Hepatocyte (in vitro differentiated cells): ENCODE results near the gene ORM1.

Source experiments
- CTCF ChIP-seq: fragments of 200-600 bp; sonication (generic); IDR thresholded peaks from 2 replicates; pipeline ENCODE4 v1.5.1; 2016; ENCODE audit warnings: antibody characterized with exemption, mild to moderate bottlenecking; ENCODE audit not compliant: poor library complexity
- EZH2 ChIP-seq: fragments of 200-600 bp; sonication (generic); IDR thresholded peaks from 2 replicates; pipeline ENCODE4 v1.6.1; 2016; ENCODE audit warnings: antibody characterized with exemption, mild to moderate bottlenecking, borderline replicate concordance
- EZH2phosphoT487 ChIP-seq: fragments of 200-600 bp; sonication (generic); IDR thresholded peaks from one replicate; pipeline ENCODE4 v1.6.1; 2018; ENCODE audit warnings: antibody characterized with exemption, mild to moderate bottlenecking, low read depth, moderate library complexity; ENCODE audit not compliant: unreplicated experiment, severe bottlenecking

GRCh38 chr9:114365194-114365593 is 42.3 kb downstream of the ORM1 start:
- TF ChIP-seq EZH2phosphoT487 (no peak), EZH2 (no peak), CTCF (no peak)
